ENCODE results near the gene POLD4. TPM values are rescaled to one million over a fixed set of nuclear protein-coding genes. Genes with fewer than 3 reads are reported as not detected.

The POLD4 gene
- total RNA-seq, 1 donor from 2014 or later: 19.8 TPM

GRCh38 chr11:67387069-67387468, 33.7 kb upstream of the POLD4 start:
- H3K4me3 Mint-ChIP-seq (ENCODE audit: low read depth): no peak overlapping the region
- no peak overlapping the region for H3K27ac Mint-ChIP-seq
- H3K9me3 Mint-ChIP-seq (ENCODE audit: low read depth): no peaks in the 10 kb centered on the region
- H3K27me3 Mint-ChIP-seq: peaks cover 31% of the 10 kb centered on the region
- TF ChIP-seq CTCF (IDR thresholded peaks at IDR 0.05; ENCODE audit: unreplicated experiment): no peak
- H3K4me1 Mint-ChIP-seq (ENCODE audit: low read depth): peaks cover 11% of the 10 kb centered on the region
- H3K36me3 Mint-ChIP-seq (ENCODE audit: insufficient read depth): no peaks in the 10 kb centered on the region
- no peak for DNase-seq (ENCODE audit: low spot score, unreplicated experiment)

GRCh38 chr11:67384851-67385366, 31.6 kb upstream of the POLD4 start:
- no peak overlapping the region for H3K27ac Mint-ChIP-seq
- H3K9me3 Mint-ChIP-seq (ENCODE audit: low read depth): no peaks in the 10 kb centered on the region
- no peak for DNase-seq (ENCODE audit: low spot score, unreplicated experiment)
- peaks cover 6% of the 10 kb centered on the region for H3K4me1 Mint-ChIP-seq (ENCODE audit: low read depth)
- H3K27me3 Mint-ChIP-seq: peaks cover 41% of the 10 kb centered on the region
- H3K36me3 Mint-ChIP-seq (ENCODE audit: insufficient read depth): no peaks in the 10 kb centered on the region
- no peak overlapping the region for H3K4me3 Mint-ChIP-seq (ENCODE audit: low read depth)
- no peak for TF ChIP-seq CTCF (IDR thresholded peaks at IDR 0.05; ENCODE audit: unreplicated experiment)

GRCh38 chr11:67382276-67383136, 29.2 kb upstream of the POLD4 start:
- Mint-ChIP-seq H3K27ac (no peak overlapping the region), H3K36me3 (ENCODE audit: insufficient read depth) (no peaks in the 10 kb centered on the region), H3K4me3 (ENCODE audit: low read depth) (no peak overlapping the region), H3K9me3 (ENCODE audit: low read depth) (no peaks in the 10 kb centered on the region), H3K4me1 (ENCODE audit: low read depth) (no peaks in the 10 kb centered on the region), H3K27me3 (peaks cover 42% of the 10 kb centered on the region)
- peak; percentile 96 for TF ChIP-seq CTCF (IDR thresholded peaks at IDR 0.05; ENCODE audit: unreplicated experiment)
- peak; percentile 70 for DNase-seq (ENCODE audit: low spot score, unreplicated experiment)

GRCh38 chr11:67381244-67381972, 28.1 kb upstream of the POLD4 start:
- Mint-ChIP-seq H3K36me3 (ENCODE audit: insufficient read depth) (no peaks in the 10 kb centered on the region), H3K4me3 (ENCODE audit: low read depth) (no peak overlapping the region), H3K4me1 (ENCODE audit: low read depth) (no peaks in the 10 kb centered on the region), H3K27ac (no peak overlapping the region), H3K27me3 (peaks cover 42% of the 10 kb centered on the region), H3K9me3 (ENCODE audit: low read depth) (no peaks in the 10 kb centered on the region)
- no peak for TF ChIP-seq CTCF (IDR thresholded peaks at IDR 0.05; ENCODE audit: unreplicated experiment)
- DNase-seq (ENCODE audit: low spot score, unreplicated experiment): no peak

Measured in progenitor cell of endocrine pancreas (in vitro differentiated cells).